Measurements from ENCODE around the gene SRRM3.
"Not testable (repeated sequence)": the region's sequence is repeated elsewhere in the genome, so short reads cannot be mapped to it uniquely, and the experiment has no call there.

Gene SRRM3

DNA sequence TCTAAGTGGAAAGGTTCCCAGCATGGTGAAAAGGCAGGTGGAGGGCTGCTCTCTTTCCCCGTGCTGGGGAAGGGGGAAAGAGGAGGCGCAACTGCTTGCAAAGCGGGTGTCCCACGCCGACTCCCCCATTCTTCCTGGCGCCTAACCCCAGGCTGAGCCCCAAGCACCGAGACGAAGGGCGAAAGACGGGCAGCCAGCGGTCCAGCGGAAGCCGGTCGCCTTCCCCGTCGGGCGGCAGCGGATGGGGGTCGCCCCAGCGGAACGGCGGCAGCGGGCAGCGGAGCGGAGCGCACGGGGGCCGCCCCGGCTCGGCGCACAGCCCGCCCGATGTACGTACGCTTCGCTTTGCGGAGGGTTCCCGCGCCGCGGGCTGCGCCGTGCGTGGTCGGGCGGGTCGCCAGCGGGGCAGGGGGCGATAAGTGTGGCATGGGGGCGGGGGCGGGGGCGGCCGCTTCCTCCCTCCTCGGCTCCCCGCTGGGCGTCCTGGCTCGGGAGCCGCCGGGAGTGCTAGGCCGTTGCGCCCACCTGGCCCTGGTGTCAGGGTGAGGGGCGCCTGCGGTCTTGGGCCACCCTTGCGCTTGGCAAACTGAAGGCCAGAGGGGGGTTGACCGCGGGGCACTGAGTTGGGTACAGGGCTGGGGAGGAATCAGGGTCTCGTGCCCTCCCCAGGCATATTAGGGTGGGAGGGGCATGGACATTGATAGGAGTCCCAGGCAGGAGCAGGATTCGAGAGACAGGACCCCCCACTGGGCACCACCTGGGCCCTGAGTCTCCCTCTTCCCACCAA lies 65.6 kb downstream of the SRRM3 start:
- POLR2A ChIA-PET, result no interaction called here
- CTCF ChIA-PET, result no interaction called here
- DNase-seq (ENCODE audit: low read depth, low spot score), result no peak
- TF ChIP-seq, protein P1, sequence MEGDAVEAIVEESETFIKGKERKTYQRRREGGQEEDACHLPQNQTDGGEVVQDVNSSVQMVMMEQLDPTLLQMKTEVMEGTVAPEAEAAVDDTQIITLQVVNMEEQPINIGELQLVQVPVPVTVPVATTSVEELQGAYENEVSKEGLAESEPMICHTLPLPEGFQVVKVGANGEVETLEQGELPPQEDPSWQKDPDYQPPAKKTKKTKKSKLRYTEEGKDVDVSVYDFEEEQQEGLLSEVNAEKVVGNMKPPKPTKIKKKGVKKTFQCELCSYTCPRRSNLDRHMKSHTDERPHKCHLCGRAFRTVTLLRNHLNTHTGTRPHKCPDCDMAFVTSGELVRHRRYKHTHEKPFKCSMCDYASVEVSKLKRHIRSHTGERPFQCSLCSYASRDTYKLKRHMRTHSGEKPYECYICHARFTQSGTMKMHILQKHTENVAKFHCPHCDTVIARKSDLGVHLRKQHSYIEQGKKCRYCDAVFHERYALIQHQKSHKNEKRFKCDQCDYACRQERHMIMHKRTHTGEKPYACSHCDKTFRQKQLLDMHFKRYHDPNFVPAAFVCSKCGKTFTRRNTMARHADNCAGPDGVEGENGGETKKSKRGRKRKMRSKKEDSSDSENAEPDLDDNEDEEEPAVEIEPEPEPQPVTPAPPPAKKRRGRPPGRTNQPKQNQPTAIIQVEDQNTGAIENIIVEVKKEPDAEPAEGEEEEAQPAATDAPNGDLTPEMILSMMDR (IDR thresholded peaks at IDR 0.05; ENCODE audit: insufficient read depth, low read length, missing control alignments), result no peak
- H3K4me3 ChIP-seq (ENCODE audit: low read depth, low read length), result peak overlapping the region; percentile 15; the same call in 1 of the 2 replicates

DNA sequence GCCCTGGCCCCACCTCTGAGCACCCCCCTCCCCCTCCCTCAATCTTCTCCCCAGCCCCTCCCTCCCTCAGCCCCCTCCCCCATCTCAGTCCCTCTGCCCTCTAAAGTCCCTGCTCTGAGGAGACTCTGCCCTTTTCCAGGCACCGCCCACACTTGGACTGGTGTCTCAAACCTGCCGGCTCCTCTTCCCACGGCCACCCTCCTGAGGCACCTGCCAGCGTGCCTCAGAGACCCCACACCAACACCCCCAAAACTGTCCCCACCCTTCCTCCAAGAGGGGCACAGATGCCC lies 66.1 kb downstream of the SRRM3 start:
- no peak for DNase-seq (ENCODE audit: low read depth, low spot score)
- ChIA-PET POLR2A (no interaction called here), CTCF (interaction anchor here (1.0 kb wide), 3 partner anchors 10 to 46 kb away, joined by 3 to 4 read pairs (median 3); no protein-coding TSS in a partner anchor)
- H3K4me3 ChIP-seq (ENCODE audit: low read depth, low read length), result no peak overlapping the region
- TF ChIP-seq, protein P1 (IDR thresholded peaks at IDR 0.05; ENCODE audit: insufficient read depth, low read length, missing control alignments), result no peak

DNA sequence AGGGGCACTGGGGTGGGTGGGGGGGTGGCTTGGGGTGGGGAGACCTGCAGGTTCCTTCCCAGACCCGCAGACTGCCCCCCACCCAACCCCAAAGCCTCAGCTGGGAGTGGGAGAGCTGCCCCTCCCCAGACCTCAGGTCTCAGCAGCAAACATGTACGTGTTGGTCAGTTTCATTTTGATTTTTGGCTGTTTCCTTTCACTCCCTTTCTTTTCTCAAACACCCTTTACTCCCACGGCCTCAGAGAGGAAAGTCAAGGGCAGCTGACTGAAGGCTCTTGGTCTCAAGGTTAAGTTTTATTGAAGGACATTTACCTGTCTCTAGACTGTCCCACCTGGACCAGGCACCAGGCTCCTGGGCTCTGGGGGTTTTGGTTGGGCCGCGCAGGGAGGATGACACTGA lies 66.7 kb downstream of the SRRM3 start:
- CTCF ChIA-PET, result interaction anchor here (1.0 kb wide), 3 partner anchors 10 to 46 kb away, joined by 3 to 4 read pairs (median 3); no protein-coding TSS in a partner anchor
- peak overlapping the region; percentile 1; the same call in 1 of the 2 replicates for H3K4me3 ChIP-seq (ENCODE audit: low read depth, low read length)
- POLR2A ChIA-PET, result no interaction called here
- no peak for DNase-seq (ENCODE audit: low read depth, low spot score)
- TF ChIP-seq, protein P1 (IDR thresholded peaks at IDR 0.05; ENCODE audit: insufficient read depth, low read length, missing control alignments), result no peak

DNA sequence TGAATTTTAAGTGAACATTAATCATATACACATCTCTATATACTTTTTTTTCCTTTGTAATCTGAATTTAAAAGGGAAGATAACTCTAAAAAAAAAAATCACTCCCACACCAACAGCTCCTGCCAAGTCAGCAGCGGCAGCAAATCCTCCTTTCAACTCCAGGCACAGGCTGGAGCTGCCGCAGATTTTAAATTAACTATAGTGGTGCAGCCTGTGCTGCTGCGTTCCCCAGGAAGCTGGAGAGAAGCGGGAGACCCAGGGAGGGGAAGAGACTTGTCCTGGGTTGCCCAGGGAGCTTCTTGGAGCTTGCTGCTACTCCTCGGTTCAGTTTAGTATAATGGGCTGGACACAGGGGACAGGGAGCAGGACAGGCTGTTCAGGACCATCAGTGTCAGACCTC lies 68.2 kb downstream of the SRRM3 start:
- ChIA-PET CTCF (interaction anchor here (0.7 to 2.3 kb wide), 4 partner anchors 9 to 91 kb away, joined by 4 to 10 read pairs (median 8); no protein-coding TSS in a partner anchor), POLR2A (interaction anchor here (1.2 kb wide), 1 partner anchor 21 kb away, joined by 4 read pairs; no protein-coding TSS in a partner anchor)
- no peak for DNase-seq (ENCODE audit: low read depth, low spot score)
- TF ChIP-seq, protein P1 (IDR thresholded peaks at IDR 0.05; ENCODE audit: insufficient read depth, low read length, missing control alignments), result no peak
- no peak overlapping the region for H3K4me3 ChIP-seq (ENCODE audit: low read depth, low read length)

DNA sequence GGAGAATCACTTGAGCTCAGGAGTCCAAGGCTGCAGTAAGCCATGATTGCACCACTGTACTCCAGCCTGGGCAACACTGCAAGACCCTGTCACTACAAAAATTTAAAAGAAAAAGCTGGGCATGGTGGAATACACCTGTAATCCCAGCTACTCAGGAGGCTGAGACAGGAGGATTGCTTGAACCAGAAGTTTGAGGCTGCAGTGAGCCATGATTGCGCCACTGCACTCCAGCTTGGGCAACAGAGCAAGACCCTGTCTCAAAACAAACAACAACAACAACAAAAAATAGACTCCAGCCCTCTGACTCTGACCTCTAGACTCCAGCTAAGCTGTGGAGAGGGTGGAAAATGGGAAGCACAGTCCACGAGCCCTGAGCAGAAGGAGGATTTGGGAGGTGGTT lies 69.7 kb downstream of the SRRM3 start:
- H3K4me3 ChIP-seq (ENCODE audit: low read depth, low read length); DNase-seq (ENCODE audit: low read depth, low spot score); POLR2A ChIA-PET: not testable (repeated sequence)
- CTCF ChIA-PET, result interaction anchor here (0.8 to 2.3 kb wide), 3 partner anchors 8 to 20 kb away, joined by 3 to 10 read pairs (median 8); no protein-coding TSS in a partner anchor

DNA sequence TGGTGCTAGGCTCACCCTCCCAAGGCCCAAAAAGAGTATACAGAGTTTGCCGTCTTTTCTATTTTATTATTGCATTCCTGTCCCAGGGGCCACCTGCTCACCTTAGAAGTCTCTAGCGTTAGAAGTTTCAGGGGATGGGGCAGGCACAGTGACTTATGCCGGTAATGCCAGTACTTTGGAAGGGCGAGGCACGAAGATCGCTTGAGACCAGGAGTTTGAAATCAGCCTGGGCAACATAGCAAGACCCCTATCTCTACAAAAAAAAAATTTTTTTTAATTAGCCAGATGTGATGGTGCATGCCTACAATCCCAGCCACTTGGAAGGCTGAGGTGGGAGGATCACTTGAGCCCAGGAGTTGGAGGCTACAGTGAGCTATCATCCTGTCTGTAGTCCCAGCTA lies 70.4 kb downstream of the SRRM3 start:
- H3K4me3 ChIP-seq (ENCODE audit: low read depth, low read length), result no peak overlapping the region
- ChIA-PET POLR2A (no interaction called here), CTCF (no interaction called here)
- TF ChIP-seq, protein P1 (IDR thresholded peaks at IDR 0.05; ENCODE audit: insufficient read depth, low read length, missing control alignments), result no peak
- no peak for DNase-seq (ENCODE audit: low read depth, low spot score)
